ENCODE measurements around the gene GPBP1L1. TPM values are rescaled to one million over a fixed set of nuclear protein-coding genes. Genes with fewer than 3 reads are reported as not detected.

Gene GPBP1L1
- total and polyA plus RNA-seq, 2 experiments from 2014 or later: 69.3 to 85.6 TPM

- Histone ChIP-seq H3K9me2 (ENCODE audit: insufficient read depth) (no peaks in the 10 kb centered on the region), H3K36me3 (ENCODE audit: low read depth) (peaks cover 10% of the 10 kb centered on the region), H3K27ac (no peak overlapping the region), H3K4me1 (ENCODE audit: insufficient read depth) (no peaks in the 10 kb centered on the region), H3K79me2 (ENCODE audit: insufficient read depth) (no peaks in the 10 kb centered on the region), H3K4me2 (ENCODE audit: unreplicated experiment) (no peak overlapping the region), H3K9me3 (ENCODE audit: low read depth) (no peaks in the 10 kb centered on the region), H3K4me3 (no peak overlapping the region), H4K20me1 (ENCODE audit: insufficient read depth) (no peaks in the 10 kb centered on the region), H2AFZ (no peak overlapping the region), H3F3A (ENCODE audit: insufficient read depth) (peaks cover 14% of the 10 kb centered on the region), H3K27me3 (replicated peaks; ENCODE audit: insufficient read depth) (no peaks in the 10 kb centered on the region), H3K9ac (no peak overlapping the region)
- in situ Hi-C loops (cut with MboI): no loop called here
- no peak for DNase-seq
- 64 to 74% methylated on average over 3 of the region's 3 CpGs for WGBS, 2 experiments (ENCODE audit: low coverage in 1 of 2, low lambda C conversion rate in 2 of 2, missing lambda C conversion rate in 2 of 2)
- no peak for TF ChIP-seq EZH2 (IDR thresholded peaks at IDR 0.05; ENCODE audit: insufficient read depth, poor library complexity, severe bottlenecking)
- TF ChIP-seq EZH2phosphoT487 (IDR thresholded peaks at IDR 0.05; ENCODE audit: insufficient read depth, low read depth): no peak
These were observed 64.9 kb downstream of the GPBP1L1 start for GRCh38 chr1:45621501-45621836.

- 86 to 89% methylated on average over 16 to 17 of the region's 17 CpGs for WGBS, 2 experiments (ENCODE audit: low coverage in 1 of 2, low lambda C conversion rate in 2 of 2, missing lambda C conversion rate in 2 of 2)
- in situ Hi-C loops (cut with MboI): no loop called here
- no peak for TF ChIP-seq EZH2 (IDR thresholded peaks at IDR 0.05; ENCODE audit: insufficient read depth, poor library complexity, severe bottlenecking)
- no peak for TF ChIP-seq EZH2phosphoT487 (IDR thresholded peaks at IDR 0.05; ENCODE audit: insufficient read depth, low read depth)
These were observed 65.5 kb downstream of the GPBP1L1 start for GRCh38 chr1:45620588-45621500.

GRCh38 chr1:45619149-45619921 is 67.0 kb downstream of the GPBP1L1 start:
- Histone ChIP-seq H3K9me2 (ENCODE audit: insufficient read depth) (no peaks in the 10 kb centered on the region), H3K4me2 (ENCODE audit: unreplicated experiment) (no peak overlapping the region), H3K36me3 (ENCODE audit: low read depth) (peaks cover 25% of the 10 kb centered on the region), H3F3A (ENCODE audit: insufficient read depth) (peaks cover 22% of the 10 kb centered on the region), H3K27ac (no peak overlapping the region), H4K20me1 (ENCODE audit: insufficient read depth) (no peaks in the 10 kb centered on the region), H3K27me3 (replicated peaks; ENCODE audit: insufficient read depth) (no peaks in the 10 kb centered on the region), H3K79me2 (ENCODE audit: insufficient read depth) (no peaks in the 10 kb centered on the region), H3K4me1 (ENCODE audit: insufficient read depth) (no peaks in the 10 kb centered on the region), H3K9ac (no peak overlapping the region), H3K4me3 (no peak overlapping the region), H3K9me3 (ENCODE audit: low read depth) (no peaks in the 10 kb centered on the region), H2AFZ (no peak overlapping the region)
- WGBS, 2 experiments (ENCODE audit: low coverage in 1 of 2, low lambda C conversion rate in 2 of 2, missing lambda C conversion rate in 2 of 2): 70 to 73% methylated on average over 8 of the region's 8 CpGs
- no peak for DNase-seq
- TF ChIP-seq EZH2 (IDR thresholded peaks at IDR 0.05; ENCODE audit: insufficient read depth, poor library complexity, severe bottlenecking): no peak
- no peak for TF ChIP-seq EZH2phosphoT487 (IDR thresholded peaks at IDR 0.05; ENCODE audit: insufficient read depth, low read depth)
- in situ Hi-C loops (cut with MboI): no loop called here

More at GRCh38 chr1:45620588-45621500, 65.5 kb downstream of the GPBP1L1 start:
- H3K79me2 ChIP-seq (ENCODE audit: insufficient read depth): no peaks in the 10 kb centered on the region
- no peak overlapping the region for H3K4me3 ChIP-seq
- no peak for DNase-seq
- H3K9me3 ChIP-seq (ENCODE audit: low read depth): no peaks in the 10 kb centered on the region
- no peak overlapping the region for H3K4me2 ChIP-seq (ENCODE audit: unreplicated experiment)
- no peaks in the 10 kb centered on the region for H3K9me2 ChIP-seq (ENCODE audit: insufficient read depth)
- no peak overlapping the region for H3K27ac ChIP-seq
- H3F3A ChIP-seq (ENCODE audit: insufficient read depth): peaks cover 18% of the 10 kb centered on the region
- no peaks in the 10 kb centered on the region for H3K4me1 ChIP-seq (ENCODE audit: insufficient read depth)
- no peaks in the 10 kb centered on the region for H3K27me3 ChIP-seq (replicated peaks; ENCODE audit: insufficient read depth)
- peaks cover 15% of the 10 kb centered on the region for H3K36me3 ChIP-seq (ENCODE audit: low read depth)
- no peak overlapping the region for H2AFZ ChIP-seq
- no peak overlapping the region for H3K9ac ChIP-seq
- no peaks in the 10 kb centered on the region for H4K20me1 ChIP-seq (ENCODE audit: insufficient read depth)

GRCh38 chr1:45617618-45618017 is 68.7 kb downstream of the GPBP1L1 start:
- Histone ChIP-seq H3F3A (ENCODE audit: insufficient read depth) (peaks cover 15% of the 10 kb centered on the region), H4K20me1 (ENCODE audit: insufficient read depth) (no peaks in the 10 kb centered on the region), H3K27ac (no peak overlapping the region), H2AFZ (no peak overlapping the region), H3K79me2 (ENCODE audit: insufficient read depth) (no peaks in the 10 kb centered on the region), H3K27me3 (replicated peaks; ENCODE audit: insufficient read depth) (no peaks in the 10 kb centered on the region), H3K9me2 (ENCODE audit: insufficient read depth) (no peaks in the 10 kb centered on the region), H3K4me2 (ENCODE audit: unreplicated experiment) (no peak overlapping the region), H3K9me3 (ENCODE audit: low read depth) (no peaks in the 10 kb centered on the region), H3K36me3 (ENCODE audit: low read depth) (peaks cover 30% of the 10 kb centered on the region), H3K4me3 (no peak overlapping the region), H3K9ac (no peak overlapping the region), H3K4me1 (ENCODE audit: insufficient read depth) (no peaks in the 10 kb centered on the region)
- peak; percentile 41 for DNase-seq
- in situ Hi-C loops (cut with MboI): no loop called here
- no peak for TF ChIP-seq EZH2 (IDR thresholded peaks at IDR 0.05; ENCODE audit: insufficient read depth, poor library complexity, severe bottlenecking)
- WGBS, 2 experiments (ENCODE audit: low coverage in 1 of 2, low lambda C conversion rate in 2 of 2, missing lambda C conversion rate in 2 of 2): 49 to 53% methylated on average over 4 of the region's 4 CpGs

Data from GM23248 (cell line).